MM.1S (cell line): ENCODE data around the gene TMEM121B.

Experiments used
- DNase-seq: peaks from one replicate; pipeline ENCODE4 v3.0.0-alpha.2; 2015
- H2AFZ ChIP-seq: fragments of 300-600 bp; sonication (generic); 2 replicates; pipeline ENCODE4 v1.6.0; 2016; ENCODE audit warnings: antibody characterized with exemption, low read length
- H3F3A ChIP-seq: fragments of 300-600 bp; sonication (generic); 2 replicates; pipeline ENCODE4 v1.6.1; 2016; ENCODE audit warnings: mild to moderate bottlenecking, antibody characterized with exemption, low read length, moderate library complexity, mixed read lengths; ENCODE audit not compliant: insufficient read depth
- H3K27ac ChIP-seq: fragments of 300-600 bp; sonication (generic); 2 replicates; pipeline ENCODE4 v1.5.1; 2016; ENCODE audit warnings: mild to moderate bottlenecking, low read length
- H3K27me3 ChIP-seq: fragments of 300-600 bp; sonication (generic); replicated peaks from 2 replicates; pipeline ENCODE4 v1.6.0; 2016; ENCODE audit warnings: low read length; ENCODE audit not compliant: insufficient read depth
- H3K36me3 ChIP-seq: fragments of 300-600 bp; sonication (generic); replicated peaks from 2 replicates; pipeline ENCODE4 v1.6.1; 2016; ENCODE audit warnings: mild to moderate bottlenecking, low read length, mixed read lengths; ENCODE audit not compliant: insufficient read depth
- H3K4me1 ChIP-seq: fragments of 300-600 bp; sonication (generic); 2 replicates; pipeline ENCODE4 v1.6.1; 2016; ENCODE audit warnings: low read length, mixed read lengths
- H3K4me2 ChIP-seq: fragments of 300-600 bp; sonication (generic); 2 replicates; pipeline ENCODE4 v1.6.0; 2016; ENCODE audit warnings: low read depth, low read length
- H3K4me3 ChIP-seq: fragments of 300-600 bp; sonication (generic); 2 replicates; pipeline ENCODE4 v1.5.1; 2016; ENCODE audit warnings: low read length, mixed read lengths
- H3K79me2 ChIP-seq: fragments of 300-600 bp; sonication (generic); 2 replicates; pipeline ENCODE4 v1.6.1; 2016; ENCODE audit warnings: mixed run types, low read length, mixed read lengths
- H3K9ac ChIP-seq: fragments of 300-600 bp; sonication (generic); 2 replicates; pipeline ENCODE4 v1.6.1; 2016; ENCODE audit warnings: low read length, mixed read lengths
- H3K9me2 ChIP-seq: fragments of 300-600 bp; sonication (generic); replicated peaks from 2 replicates; pipeline ENCODE4 v1.6.1; 2016; ENCODE audit warnings: mild to moderate bottlenecking, low read length, mixed read lengths; ENCODE audit not compliant: insufficient read depth
- H3K9me3 ChIP-seq: fragments of 300-600 bp; sonication (generic); replicated peaks from 2 replicates; pipeline ENCODE4 v1.6.1; 2016; ENCODE audit warnings: mild to moderate bottlenecking, low read length, mixed read lengths; ENCODE audit not compliant: insufficient read depth
- H4K20me1 ChIP-seq: fragments of 300-600 bp; sonication (generic); 2 replicates; pipeline ENCODE4 v1.6.1; 2016; ENCODE audit warnings: mild to moderate bottlenecking, low read length, moderate library complexity, mixed read lengths; ENCODE audit not compliant: insufficient read depth
- EZH2 ChIP-seq: fragments of 300-600 bp; sonication (generic); optimal IDR thresholded peaks from 2 replicates; pipeline ENCODE3; 2017; ENCODE audit warnings: low read depth, mild to moderate bottlenecking, antibody characterized with exemption, low read length, mixed read lengths
- EZH2phosphoT487 ChIP-seq: fragments of 300-600 bp; sonication (generic); IDR thresholded peaks from 2 replicates; pipeline ENCODE4 v1.6.1; 2018; ENCODE audit warnings: antibody characterized with exemption, low read length
- TF ChIP-seq, protein P1 (sequence below): fragments of 300-600 bp; sonication (generic); IDR thresholded peaks from 2 replicates; pipeline ENCODE4 v1.5.1; 2016; ENCODE audit warnings: antibody characterized with exemption, low read length, mixed read lengths

The TMEM121B gene

GRCh38 chr22:17155941-17156340 is 34.8 kb upstream of the TMEM121B start:
- H3K9ac ChIP-seq, result no peak overlapping the region

DNA sequence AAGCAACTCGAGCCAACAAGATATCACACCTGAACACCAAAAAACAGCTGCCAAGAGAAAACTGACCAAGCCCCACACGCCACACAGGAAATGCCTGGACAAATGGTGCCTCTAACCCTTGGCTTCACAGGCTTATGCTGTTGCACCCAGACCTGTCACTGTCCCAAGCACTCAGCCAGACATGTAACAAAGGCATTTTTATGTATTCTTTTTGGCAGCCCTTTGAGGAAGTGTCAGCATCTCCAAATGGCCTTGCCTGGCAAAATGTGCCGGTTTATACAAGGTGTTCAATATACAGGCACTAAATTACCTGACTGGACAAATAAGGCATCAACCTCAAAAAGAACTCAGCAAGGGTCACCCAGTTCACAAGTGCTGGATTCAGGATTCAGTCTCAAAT is 31.8 kb upstream of the TMEM121B start:
- TF ChIP-seq, protein P1, sequence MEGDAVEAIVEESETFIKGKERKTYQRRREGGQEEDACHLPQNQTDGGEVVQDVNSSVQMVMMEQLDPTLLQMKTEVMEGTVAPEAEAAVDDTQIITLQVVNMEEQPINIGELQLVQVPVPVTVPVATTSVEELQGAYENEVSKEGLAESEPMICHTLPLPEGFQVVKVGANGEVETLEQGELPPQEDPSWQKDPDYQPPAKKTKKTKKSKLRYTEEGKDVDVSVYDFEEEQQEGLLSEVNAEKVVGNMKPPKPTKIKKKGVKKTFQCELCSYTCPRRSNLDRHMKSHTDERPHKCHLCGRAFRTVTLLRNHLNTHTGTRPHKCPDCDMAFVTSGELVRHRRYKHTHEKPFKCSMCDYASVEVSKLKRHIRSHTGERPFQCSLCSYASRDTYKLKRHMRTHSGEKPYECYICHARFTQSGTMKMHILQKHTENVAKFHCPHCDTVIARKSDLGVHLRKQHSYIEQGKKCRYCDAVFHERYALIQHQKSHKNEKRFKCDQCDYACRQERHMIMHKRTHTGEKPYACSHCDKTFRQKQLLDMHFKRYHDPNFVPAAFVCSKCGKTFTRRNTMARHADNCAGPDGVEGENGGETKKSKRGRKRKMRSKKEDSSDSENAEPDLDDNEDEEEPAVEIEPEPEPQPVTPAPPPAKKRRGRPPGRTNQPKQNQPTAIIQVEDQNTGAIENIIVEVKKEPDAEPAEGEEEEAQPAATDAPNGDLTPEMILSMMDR, result no peak
- TF ChIP-seq EZH2phosphoT487 (no peak), EZH2 (no peak)
- Histone ChIP-seq H3K9me3 (no peaks in the 10 kb centered on the region), H3K27me3 (no peaks in the 10 kb centered on the region), H4K20me1 (no peaks in the 10 kb centered on the region), H3K9me2 (no peaks in the 10 kb centered on the region), H3K79me2 (peaks cover 81% of the 10 kb centered on the region), H3K9ac (no peak overlapping the region), H3K4me3 (no peak overlapping the region), H3K27ac (no peak overlapping the region), H2AFZ (no peak overlapping the region), H3K4me1 (no peaks in the 10 kb centered on the region), H3K4me2 (no peak overlapping the region), H3F3A (no peaks in the 10 kb centered on the region), H3K36me3 (no peaks in the 10 kb centered on the region)
- no peak for DNase-seq

More at GRCh38 chr22:17155941-17156340, 34.8 kb upstream of the TMEM121B start:
- H3K4me1 ChIP-seq, result peaks cover 5% of the 10 kb centered on the region; the same call in 1 of the 2 replicates
- no peak for DNase-seq
- no peaks in the 10 kb centered on the region for H3K9me2 ChIP-seq
- H3K4me2 ChIP-seq, result no peak overlapping the region
- H3K79me2 ChIP-seq, result peaks cover 63% of the 10 kb centered on the region
- H3F3A ChIP-seq, result peaks cover 7% of the 10 kb centered on the region; the same call in 1 of the 2 replicates
- H3K9me3 ChIP-seq, result no peaks in the 10 kb centered on the region
- no peaks in the 10 kb centered on the region for H4K20me1 ChIP-seq
- no peak for TF ChIP-seq EZH2
- TF ChIP-seq, protein P1, result no peak
- TF ChIP-seq EZH2phosphoT487, result no peak
- H3K27me3 ChIP-seq, result no peaks in the 10 kb centered on the region
- no peak overlapping the region for H3K4me3 ChIP-seq
- H3K36me3 ChIP-seq, result no peaks in the 10 kb centered on the region
- H3K27ac ChIP-seq, result no peak overlapping the region
- H2AFZ ChIP-seq, result no peak overlapping the region

DNA sequence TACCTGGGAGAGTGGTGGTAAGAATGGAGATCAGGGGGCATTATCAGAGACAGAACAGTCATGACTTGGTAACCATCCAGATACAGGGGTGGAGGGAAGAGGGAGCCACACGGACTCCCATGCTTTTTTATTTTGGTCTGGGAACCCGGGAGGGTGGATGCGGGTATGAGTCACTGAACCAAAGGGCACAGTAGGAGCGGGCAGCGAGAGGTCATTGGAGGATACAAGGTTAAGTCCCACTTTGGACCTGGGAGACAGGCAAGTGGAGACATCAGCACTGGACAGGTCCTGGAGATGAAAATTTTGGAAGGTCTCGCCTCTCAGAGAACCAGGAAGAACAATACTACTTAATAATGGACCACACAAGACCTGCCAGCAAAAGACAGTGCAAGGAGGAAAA is 31.2 kb upstream of the TMEM121B start:
- Histone ChIP-seq H3K27ac (no peak overlapping the region), H3K9me2 (no peaks in the 10 kb centered on the region), H3K4me2 (no peak overlapping the region), H2AFZ (no peak overlapping the region), H3K4me3 (no peak overlapping the region), H3F3A (no peaks in the 10 kb centered on the region), H3K4me1 (no peaks in the 10 kb centered on the region), H3K79me2 (peaks cover 74% of the 10 kb centered on the region), H3K27me3 (no peaks in the 10 kb centered on the region), H3K9me3 (no peaks in the 10 kb centered on the region), H4K20me1 (no peaks in the 10 kb centered on the region), H3K9ac (no peak overlapping the region), H3K36me3 (no peaks in the 10 kb centered on the region)
- no peak for TF ChIP-seq EZH2
- TF ChIP-seq, protein P1, result no peak
- no peak for TF ChIP-seq EZH2phosphoT487
- no peak for DNase-seq
